ENCODE results near the gene CADM1. TPM values are rescaled to one million over a fixed set of nuclear protein-coding genes. Genes with fewer than 3 reads are reported as not detected.

Gene CADM1
- total and polyA plus RNA-seq, 8 donors: 0.58 to 29.7 (median 5.3) TPM

GRCh38 chr11:115378557-115378956 is 125.7 kb downstream of the CADM1 start:
- Histone ChIP-seq H3K4me1 (no peaks in the 10 kb centered on the region), H3K4me3 (no peak overlapping the region), H3K27ac (no peak overlapping the region), H3K9me3 (no peaks in the 10 kb centered on the region), H3K36me3 (no peaks in the 10 kb centered on the region), H3K27me3 (no peaks in the 10 kb centered on the region)
- WGBS, 5 donors: 83 to 94% (median 87%) methylated on average over 4 of the region's 4 CpGs
- no peak for TF ChIP-seq POLR2A (IDR thresholded peaks at IDR 0.05)
- TF ChIP-seq EP300 (IDR thresholded peaks at IDR 0.05): no peak
- no peak for TF ChIP-seq POLR2AphosphoS5 (IDR thresholded peaks at IDR 0.05)
- TF ChIP-seq, protein P1, sequence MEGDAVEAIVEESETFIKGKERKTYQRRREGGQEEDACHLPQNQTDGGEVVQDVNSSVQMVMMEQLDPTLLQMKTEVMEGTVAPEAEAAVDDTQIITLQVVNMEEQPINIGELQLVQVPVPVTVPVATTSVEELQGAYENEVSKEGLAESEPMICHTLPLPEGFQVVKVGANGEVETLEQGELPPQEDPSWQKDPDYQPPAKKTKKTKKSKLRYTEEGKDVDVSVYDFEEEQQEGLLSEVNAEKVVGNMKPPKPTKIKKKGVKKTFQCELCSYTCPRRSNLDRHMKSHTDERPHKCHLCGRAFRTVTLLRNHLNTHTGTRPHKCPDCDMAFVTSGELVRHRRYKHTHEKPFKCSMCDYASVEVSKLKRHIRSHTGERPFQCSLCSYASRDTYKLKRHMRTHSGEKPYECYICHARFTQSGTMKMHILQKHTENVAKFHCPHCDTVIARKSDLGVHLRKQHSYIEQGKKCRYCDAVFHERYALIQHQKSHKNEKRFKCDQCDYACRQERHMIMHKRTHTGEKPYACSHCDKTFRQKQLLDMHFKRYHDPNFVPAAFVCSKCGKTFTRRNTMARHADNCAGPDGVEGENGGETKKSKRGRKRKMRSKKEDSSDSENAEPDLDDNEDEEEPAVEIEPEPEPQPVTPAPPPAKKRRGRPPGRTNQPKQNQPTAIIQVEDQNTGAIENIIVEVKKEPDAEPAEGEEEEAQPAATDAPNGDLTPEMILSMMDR (IDR thresholded peaks at IDR 0.05): no peak
- intact Hi-C loops (cut with DNase I; ENCODE audit: low total_unique reads): no loop called here
- no peak for DNase-seq

DNA sequence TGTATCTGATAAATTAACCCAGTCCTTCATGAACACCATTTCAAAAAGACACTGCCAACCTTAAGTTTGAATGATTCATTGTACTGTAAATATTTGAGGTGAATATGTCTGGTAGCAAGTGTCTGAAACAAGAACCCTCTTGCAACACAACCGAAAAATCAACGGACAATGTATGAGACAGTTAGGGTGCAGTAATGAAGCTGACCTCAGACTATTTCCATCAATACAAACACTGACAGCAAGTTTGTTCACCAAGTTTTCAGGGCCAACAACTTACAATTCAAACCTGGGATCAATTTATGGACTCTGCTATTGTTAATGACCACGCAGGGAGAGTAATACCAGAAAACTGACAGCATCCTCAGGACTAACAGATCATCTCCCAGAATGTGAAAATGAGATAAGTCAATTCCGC is 126.3 kb downstream of the CADM1 start:
- no peaks in the 10 kb centered on the region for H3K36me3 ChIP-seq
- no peak for DNase-seq
- H3K27me3 ChIP-seq: no peaks in the 10 kb centered on the region
- no peaks in the 10 kb centered on the region for H3K4me1 ChIP-seq
- WGBS, 5 donors: 83 to 94% (median 90%) methylated on average over 4 of the region's 4 CpGs
- no peak for TF ChIP-seq POLR2A (IDR thresholded peaks at IDR 0.05)
- TF ChIP-seq POLR2AphosphoS5 (IDR thresholded peaks at IDR 0.05): no peak
- TF ChIP-seq, protein P1 (IDR thresholded peaks at IDR 0.05): no peak
- TF ChIP-seq EP300 (IDR thresholded peaks at IDR 0.05): no peak
- no peaks in the 10 kb centered on the region for H3K9me3 ChIP-seq
- intact Hi-C loops (cut with DNase I; ENCODE audit: low total_unique reads): no loop called here
- H3K4me3 ChIP-seq: no peak overlapping the region
- H3K27ac ChIP-seq: no peak overlapping the region

GRCh38 chr11:115368616-115369015 is 135.6 kb downstream of the CADM1 start:
- TF ChIP-seq EP300 (IDR thresholded peaks at IDR 0.05) (no peak), POLR2A (IDR thresholded peaks at IDR 0.05) (no peak), POLR2AphosphoS5 (IDR thresholded peaks at IDR 0.05) (no peak)
- TF ChIP-seq, protein P1 (IDR thresholded peaks at IDR 0.05): no peak
- intact Hi-C loops (cut with DNase I; ENCODE audit: low total_unique reads): no loop called here
- no peaks in the 10 kb centered on the region for H3K27me3 ChIP-seq

DNA sequence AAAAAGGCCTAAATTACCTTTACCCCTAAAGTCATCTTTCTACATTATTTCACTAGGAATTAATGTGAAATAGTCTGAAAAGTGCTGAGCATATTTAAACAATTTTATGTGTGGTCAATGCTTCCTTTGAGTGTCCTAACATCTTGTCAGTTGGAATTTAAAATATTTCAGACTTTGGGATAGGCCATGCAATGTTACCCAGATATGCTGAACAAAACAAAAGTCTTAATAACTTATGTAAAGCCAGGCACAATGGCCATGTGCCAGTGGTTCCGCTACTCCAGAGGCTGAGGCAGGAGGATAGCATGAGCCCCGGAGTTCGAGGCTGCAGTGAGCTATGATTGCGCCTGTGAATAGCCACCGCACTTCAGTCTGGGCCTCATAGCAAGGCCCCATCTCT is 137.4 kb downstream of the CADM1 start:
- Histone ChIP-seq H3K9me3 (no peaks in the 10 kb centered on the region), H3K27ac (no peak overlapping the region), H3K36me3 (no peaks in the 10 kb centered on the region), H3K4me3 (no peak overlapping the region), H3K27me3 (no peaks in the 10 kb centered on the region), H3K4me1 (no peaks in the 10 kb centered on the region)
- 88 to 98% (median 93%) methylated on average over 5 of the region's 5 CpGs for WGBS, 5 donors
- no peak for DNase-seq
- intact Hi-C loops (cut with DNase I; ENCODE audit: low total_unique reads): no loop called here
- TF ChIP-seq POLR2AphosphoS5 (IDR thresholded peaks at IDR 0.05) (no peak), EP300 (IDR thresholded peaks at IDR 0.05) (no peak), POLR2A (IDR thresholded peaks at IDR 0.05) (no peak)
- TF ChIP-seq, protein P1 (IDR thresholded peaks at IDR 0.05): no peak

More at GRCh38 chr11:115368616-115369015, 135.6 kb downstream of the CADM1 start:
- DNase-seq: no peak
- no peak overlapping the region for H3K27ac ChIP-seq
- no peaks in the 10 kb centered on the region for H3K4me1 ChIP-seq
- H3K36me3 ChIP-seq: no peaks in the 10 kb centered on the region
- no peak overlapping the region for H3K4me3 ChIP-seq
- no peaks in the 10 kb centered on the region for H3K9me3 ChIP-seq

All from stomach (tissue), 9 donors.